ENCODE data around the gene NKD2.

The NKD2 gene

DNA sequence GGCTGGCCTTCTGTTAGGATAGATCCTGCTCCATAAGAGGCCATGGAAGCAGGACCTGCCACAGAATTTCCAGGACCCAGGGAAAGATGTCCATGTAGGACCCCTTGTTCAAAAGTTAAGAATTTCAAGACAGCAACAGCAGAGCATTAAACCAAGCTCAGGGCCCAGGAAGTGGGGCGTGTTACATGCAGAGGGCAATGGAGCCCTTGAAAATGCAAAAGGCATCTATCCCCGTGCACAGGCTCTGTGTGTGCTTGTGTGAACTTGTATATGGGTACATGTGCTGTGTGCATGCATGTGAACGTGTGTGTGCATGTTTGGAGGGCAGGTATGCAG, 14.4 kb upstream of the NKD2 start:
- no peak overlapping the region for H3K27ac ChIP-seq
- peaks cover 53% of the 10 kb centered on the region for H3K27me3 ChIP-seq
- H3K36me3 ChIP-seq = no peaks in the 10 kb centered on the region
- H3K9me3 ChIP-seq = no peaks in the 10 kb centered on the region
- TF ChIP-seq, protein P1, sequence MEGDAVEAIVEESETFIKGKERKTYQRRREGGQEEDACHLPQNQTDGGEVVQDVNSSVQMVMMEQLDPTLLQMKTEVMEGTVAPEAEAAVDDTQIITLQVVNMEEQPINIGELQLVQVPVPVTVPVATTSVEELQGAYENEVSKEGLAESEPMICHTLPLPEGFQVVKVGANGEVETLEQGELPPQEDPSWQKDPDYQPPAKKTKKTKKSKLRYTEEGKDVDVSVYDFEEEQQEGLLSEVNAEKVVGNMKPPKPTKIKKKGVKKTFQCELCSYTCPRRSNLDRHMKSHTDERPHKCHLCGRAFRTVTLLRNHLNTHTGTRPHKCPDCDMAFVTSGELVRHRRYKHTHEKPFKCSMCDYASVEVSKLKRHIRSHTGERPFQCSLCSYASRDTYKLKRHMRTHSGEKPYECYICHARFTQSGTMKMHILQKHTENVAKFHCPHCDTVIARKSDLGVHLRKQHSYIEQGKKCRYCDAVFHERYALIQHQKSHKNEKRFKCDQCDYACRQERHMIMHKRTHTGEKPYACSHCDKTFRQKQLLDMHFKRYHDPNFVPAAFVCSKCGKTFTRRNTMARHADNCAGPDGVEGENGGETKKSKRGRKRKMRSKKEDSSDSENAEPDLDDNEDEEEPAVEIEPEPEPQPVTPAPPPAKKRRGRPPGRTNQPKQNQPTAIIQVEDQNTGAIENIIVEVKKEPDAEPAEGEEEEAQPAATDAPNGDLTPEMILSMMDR (IDR thresholded peaks at IDR 0.05) = no peak
- no peaks in the 10 kb centered on the region for H3K4me1 ChIP-seq (ENCODE audit: control insufficient read depth in 1 of 2, insufficient read depth in 1 of 2, low read depth in 1 of 2, low read length in 1 of 2)
- H3K4me3 ChIP-seq (ENCODE audit: low read depth in 1 of 2, low read length in 1 of 2) = no peak overlapping the region

DNA sequence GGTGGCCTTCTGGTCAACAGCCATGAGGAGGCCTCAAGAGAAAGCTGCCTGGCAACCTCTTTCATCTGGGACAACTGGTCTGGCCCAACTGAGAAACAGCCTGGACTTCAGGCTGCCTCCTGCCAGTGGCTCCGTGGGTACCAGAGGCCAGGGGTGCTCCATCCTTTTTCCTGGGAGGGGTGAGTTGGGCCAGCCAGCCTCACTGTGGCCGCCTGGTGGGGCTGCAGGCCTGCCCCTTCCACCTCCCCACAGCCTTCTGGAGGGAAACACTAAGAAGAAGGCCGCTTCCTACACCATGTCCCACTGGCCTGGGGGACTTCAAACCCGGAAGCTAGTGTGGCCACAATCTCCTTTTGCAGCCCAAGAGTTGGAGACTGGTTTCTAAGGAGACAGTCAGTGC, 13.8 kb upstream of the NKD2 start:
- Histone ChIP-seq H3K27me3 (peaks cover 48% of the 10 kb centered on the region), H3K4me3 (ENCODE audit: low read depth in 1 of 2, low read length in 1 of 2) (no peak overlapping the region), H3K36me3 (no peaks in the 10 kb centered on the region), H3K9me3 (no peaks in the 10 kb centered on the region), H3K27ac (no peak overlapping the region), H3K4me1 (ENCODE audit: control insufficient read depth in 1 of 2, insufficient read depth in 1 of 2, low read depth in 1 of 2, low read length in 1 of 2) (no peaks in the 10 kb centered on the region)
- TF ChIP-seq, protein P1 (IDR thresholded peaks at IDR 0.05) = no peak

DNA sequence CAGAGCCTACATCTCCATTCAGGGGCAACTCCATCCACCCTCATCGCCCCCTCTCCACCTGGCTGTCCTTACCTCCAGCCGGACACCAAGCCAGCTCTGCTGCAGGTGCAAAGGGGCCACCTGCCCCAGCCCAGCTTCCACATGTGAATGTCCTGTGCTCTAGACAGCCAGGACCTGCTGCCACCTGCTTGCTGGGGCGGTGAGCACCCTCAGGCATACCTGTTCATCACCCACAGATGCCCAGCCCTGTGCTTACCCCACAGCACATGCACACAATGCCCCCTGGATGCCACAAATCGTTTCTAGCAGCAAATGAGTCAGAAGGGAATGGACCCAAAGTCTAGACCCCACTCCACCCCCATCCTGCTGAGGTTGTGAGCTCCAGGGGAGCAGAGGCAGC, 13.3 kb upstream of the NKD2 start:
- Histone ChIP-seq H3K9me3 (no peaks in the 10 kb centered on the region), H3K27ac (no peak overlapping the region), H3K36me3 (no peaks in the 10 kb centered on the region), H3K4me1 (ENCODE audit: control insufficient read depth in 1 of 2, insufficient read depth in 1 of 2, low read depth in 1 of 2, low read length in 1 of 2) (no peaks in the 10 kb centered on the region), H3K4me3 (ENCODE audit: low read depth in 1 of 2, low read length in 1 of 2) (no peak overlapping the region), H3K27me3 (peaks cover 43% of the 10 kb centered on the region)
- TF ChIP-seq, protein P1 (IDR thresholded peaks at IDR 0.05) = no peak

DNA sequence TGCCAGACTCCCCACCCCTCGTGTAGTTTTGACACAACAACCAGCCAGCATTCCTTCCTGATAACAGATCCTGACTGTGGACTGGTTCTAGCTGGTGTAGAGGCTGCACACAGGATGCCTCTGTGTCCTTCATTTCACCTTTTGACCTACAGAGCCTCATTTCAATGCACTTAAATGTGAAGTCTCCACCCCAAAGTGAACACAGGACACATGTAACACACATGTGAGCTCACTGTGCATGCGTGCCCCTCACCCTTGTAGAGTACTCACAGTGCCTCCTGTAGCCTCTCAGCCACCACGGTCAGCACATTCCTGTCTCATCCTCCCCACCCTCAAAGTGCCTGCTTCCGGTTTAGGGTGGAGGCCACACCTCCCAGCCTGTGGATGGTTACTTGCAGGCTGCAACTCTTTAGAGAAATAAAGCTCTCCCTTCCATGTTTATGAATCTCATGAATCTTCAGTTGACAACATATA, 11.6 kb upstream of the NKD2 start:
- Histone ChIP-seq H3K4me3 (ENCODE audit: low read depth in 1 of 2, low read length in 1 of 2) (no peak overlapping the region), H3K4me1 (ENCODE audit: control insufficient read depth in 1 of 2, insufficient read depth in 1 of 2, low read depth in 1 of 2, low read length in 1 of 2) (no peaks in the 10 kb centered on the region), H3K27ac (no peak overlapping the region), H3K9me3 (no peaks in the 10 kb centered on the region), H3K36me3 (no peaks in the 10 kb centered on the region), H3K27me3 (peaks cover 34% of the 10 kb centered on the region)
- TF ChIP-seq, protein P1 (IDR thresholded peaks at IDR 0.05) = no peak

DNA sequence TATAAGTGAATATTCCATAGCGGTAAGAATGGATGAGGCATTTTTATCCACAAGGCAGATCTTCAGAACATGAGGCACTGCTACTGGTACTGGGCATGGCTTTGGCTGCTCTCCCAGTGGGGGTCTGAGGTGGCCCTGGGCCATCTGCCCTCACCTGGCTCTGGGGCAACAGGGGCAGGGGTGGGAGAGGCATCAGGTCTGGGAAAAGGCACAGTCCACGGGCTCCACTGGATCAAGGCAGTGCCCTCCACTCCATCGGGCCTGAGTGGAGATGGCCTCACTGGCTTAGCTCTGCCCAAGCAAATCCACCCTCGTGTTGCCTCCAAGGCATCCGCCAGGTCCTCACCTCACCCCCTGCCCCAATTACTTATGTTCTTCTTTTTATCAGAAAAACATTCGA, 10.9 kb upstream of the NKD2 start:
- Histone ChIP-seq H3K27me3 (peaks cover 41% of the 10 kb centered on the region), H3K9me3 (no peaks in the 10 kb centered on the region)

More for the DNA sequence above, 10.9 kb upstream of the NKD2 start:
- Histone ChIP-seq H3K4me1 (ENCODE audit: control insufficient read depth in 1 of 2, insufficient read depth in 1 of 2, low read depth in 1 of 2, low read length in 1 of 2) (no peaks in the 10 kb centered on the region), H3K4me3 (ENCODE audit: low read depth in 1 of 2, low read length in 1 of 2) (no peak overlapping the region), H3K36me3 (no peaks in the 10 kb centered on the region), H3K27ac (no peak overlapping the region)
- TF ChIP-seq, protein P1 (IDR thresholded peaks at IDR 0.05) = no peak

All from neutrophil (primary cell).